B cell (primary cell): ENCODE data around the gene PHETA2.
"Not testable (repeated sequence)": the region's sequence is repeated elsewhere in the genome, so short reads cannot be mapped to it uniquely, and the experiment has no call there.

Experiments
- EZH2 ChIP-seq: IDR thresholded peaks from 2 replicates; pipeline ENCODE4 v1.6.1; 2012; ENCODE audit warnings: borderline replicate concordance, low read depth, mild to moderate bottlenecking, moderate library complexity, low read length; ENCODE audit not compliant: insufficient read depth, poor library complexity, severe bottlenecking
- TF ChIP-seq, protein P1 (sequence below): fragments of 200-600 bp; IDR thresholded peaks from one replicate; pipeline ENCODE4 v1.8.0; 2022; ENCODE audit warnings: antibody characterized with exemption, mild to moderate bottlenecking

GRCh38 chr22:42123529-42123928 lies 49.5 kb downstream of the PHETA2 start:
- TF ChIP-seq, protein P1, sequence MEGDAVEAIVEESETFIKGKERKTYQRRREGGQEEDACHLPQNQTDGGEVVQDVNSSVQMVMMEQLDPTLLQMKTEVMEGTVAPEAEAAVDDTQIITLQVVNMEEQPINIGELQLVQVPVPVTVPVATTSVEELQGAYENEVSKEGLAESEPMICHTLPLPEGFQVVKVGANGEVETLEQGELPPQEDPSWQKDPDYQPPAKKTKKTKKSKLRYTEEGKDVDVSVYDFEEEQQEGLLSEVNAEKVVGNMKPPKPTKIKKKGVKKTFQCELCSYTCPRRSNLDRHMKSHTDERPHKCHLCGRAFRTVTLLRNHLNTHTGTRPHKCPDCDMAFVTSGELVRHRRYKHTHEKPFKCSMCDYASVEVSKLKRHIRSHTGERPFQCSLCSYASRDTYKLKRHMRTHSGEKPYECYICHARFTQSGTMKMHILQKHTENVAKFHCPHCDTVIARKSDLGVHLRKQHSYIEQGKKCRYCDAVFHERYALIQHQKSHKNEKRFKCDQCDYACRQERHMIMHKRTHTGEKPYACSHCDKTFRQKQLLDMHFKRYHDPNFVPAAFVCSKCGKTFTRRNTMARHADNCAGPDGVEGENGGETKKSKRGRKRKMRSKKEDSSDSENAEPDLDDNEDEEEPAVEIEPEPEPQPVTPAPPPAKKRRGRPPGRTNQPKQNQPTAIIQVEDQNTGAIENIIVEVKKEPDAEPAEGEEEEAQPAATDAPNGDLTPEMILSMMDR = not testable (repeated sequence)
- TF ChIP-seq EZH2 = not testable (repeated sequence)
